NCI-H2081 treated with DMSO at 0.1 percent for 48 hours (cell line): ENCODE results near the gene TTPAL.

Experiments used
- DNase-seq: peaks from one replicate; lab custom pipeline; 2025; lab: John Stamatoyannopoulos, UW

The TTPAL gene

GRCh38 chr20:44442298-44443070 is 33.2 kb upstream of the TTPAL start:
- no peak for DNase-seq

GRCh38 chr20:44445742-44446710 is 29.6 kb upstream of the TTPAL start:
- no peak for DNase-seq

- DNase-seq: no peak
Measured at GRCh38 chr20:44447827-44448419, 27.8 kb upstream of the TTPAL start.

- no peak for DNase-seq
Measured at GRCh38 chr20:44448753-44449546, 26.7 kb upstream of the TTPAL start.

GRCh38 chr20:44449864-44450263 is 25.8 kb upstream of the TTPAL start:
- no peak for DNase-seq

- DNase-seq: no peak
Measured at GRCh38 chr20:44450281-44450889, 25.3 kb upstream of the TTPAL start.

- no peak for DNase-seq
Measured at GRCh38 chr20:44450903-44451450, 24.7 kb upstream of the TTPAL start.

- no peak for DNase-seq
Measured at GRCh38 chr20:44454306-44454963, 21.2 kb upstream of the TTPAL start.

GRCh38 chr20:44455126-44455525 is 20.5 kb upstream of the TTPAL start:
- no peak for DNase-seq

GRCh38 chr20:44456611-44457010 is 19.1 kb upstream of the TTPAL start:
- no peak for DNase-seq

GRCh38 chr20:44457016-44457415 is 18.7 kb upstream of the TTPAL start:
- DNase-seq: no peak

- DNase-seq: no peak
Measured at GRCh38 chr20:44459271-44459670, 16.4 kb upstream of the TTPAL start.

GRCh38 chr20:44460795-44461141 is 14.9 kb upstream of the TTPAL start:
- DNase-seq: peak; percentile 38

- no peak for DNase-seq
Measured at GRCh38 chr20:44461142-44461802, 14.4 kb upstream of the TTPAL start.

- no peak for DNase-seq
Measured at GRCh38 chr20:44461803-44462174, 13.9 kb upstream of the TTPAL start.

GRCh38 chr20:44463466-44463865 is 12.2 kb upstream of the TTPAL start:
- no peak for DNase-seq

- DNase-seq: no peak
Measured at GRCh38 chr20:44464514-44464913, 11.2 kb upstream of the TTPAL start.

GRCh38 chr20:44465001-44465560 is 10.6 kb upstream of the TTPAL start:
- no peak for DNase-seq

- DNase-seq: no peak
Measured at GRCh38 chr20:44467289-44467883, 8.3 kb upstream of the TTPAL start.
